ENCODE data around the gene GPR21.

GPR21 gene

DNA sequence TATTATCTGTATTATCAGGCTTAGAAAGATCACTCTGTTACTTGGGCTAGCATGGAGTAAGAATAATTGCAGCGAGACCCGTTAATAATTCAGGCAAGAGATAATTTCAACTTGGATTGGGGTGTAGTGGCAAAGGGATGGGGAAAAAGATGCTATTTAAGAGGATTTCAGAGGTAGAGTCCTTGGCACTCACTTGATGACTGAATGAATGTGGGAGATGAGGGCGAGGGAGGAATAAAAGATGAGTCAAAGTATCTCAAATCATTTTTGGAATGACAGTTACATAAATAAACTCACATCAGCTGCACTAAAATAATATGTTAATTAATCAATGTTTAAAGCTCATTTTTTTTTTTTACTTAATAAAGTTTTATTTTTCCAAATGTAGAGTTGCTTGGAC is 4.5 kb upstream of the GPR21 start:
- Histone ChIP-seq H3K4me3 (no peak overlapping the region), H3K27ac (no peak overlapping the region)

DNA sequence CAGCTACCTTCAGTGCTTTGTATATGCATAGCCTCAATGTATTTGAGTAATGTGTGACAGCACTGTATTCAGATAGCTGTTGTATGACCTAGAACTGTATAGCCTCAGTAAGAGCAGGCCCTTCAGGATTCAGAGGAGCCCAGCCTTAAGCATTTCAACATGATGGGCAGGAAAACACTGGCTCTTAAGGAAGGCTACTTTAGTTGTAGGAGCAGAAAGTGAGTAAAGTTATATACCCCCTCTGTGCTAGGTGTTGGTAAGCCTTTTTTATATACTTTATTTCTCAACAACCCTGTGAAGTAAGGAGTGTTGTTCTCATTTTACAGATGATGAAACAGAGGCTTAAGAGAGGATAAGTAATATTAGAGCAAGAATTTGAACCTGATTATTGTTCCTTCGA is 1.5 kb upstream of the GPR21 start:
- Histone ChIP-seq H3K4me3 (no peak overlapping the region), H3K27ac (no peak overlapping the region)

DNA sequence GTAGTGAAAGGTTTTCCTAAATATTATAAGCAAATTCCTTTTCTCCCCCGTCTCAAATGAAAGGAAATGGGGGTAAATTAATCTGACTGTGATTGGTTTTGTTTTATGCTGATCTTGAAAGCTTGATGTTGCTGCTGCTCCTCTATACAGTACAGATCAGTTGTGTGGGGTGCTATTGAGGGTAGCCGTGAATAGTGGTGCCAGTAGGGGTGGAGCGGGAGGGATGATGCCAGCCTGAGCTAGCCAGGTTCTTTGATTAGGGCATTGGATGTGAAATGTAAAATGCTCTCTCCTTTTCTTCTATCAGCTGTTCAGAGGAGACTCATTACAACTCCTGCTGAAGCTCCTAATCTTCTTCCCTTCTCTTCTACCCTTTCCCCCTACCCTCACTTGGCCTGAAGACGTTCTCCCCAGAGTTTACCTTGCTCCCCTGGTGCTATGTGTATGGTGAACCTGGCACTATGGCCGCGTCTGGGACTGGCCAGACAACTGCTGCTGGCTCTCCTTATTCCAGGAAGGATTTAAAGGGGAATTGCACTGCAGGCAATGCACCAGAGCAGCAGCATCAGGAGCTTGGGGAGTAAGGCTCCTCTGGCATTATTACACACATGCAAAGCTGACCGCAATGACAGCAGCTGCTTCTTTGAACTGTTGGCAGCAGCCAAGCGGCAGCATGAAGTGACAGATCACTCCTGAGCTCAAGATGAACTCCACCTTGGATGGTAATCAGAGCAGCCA is 566 bp downstream of the GPR21 start:
- peak overlapping the region in 3 of 7 experiments; percentile 2 to 21 (median 4) for H3K4me3 ChIP-seq
- peak overlapping the region in 3 of 21 experiments; percentile 6 to 11 (median 11) for H3K27ac ChIP-seq

- Histone ChIP-seq H3K4me3 (peak overlapping the region in 2 of 7 experiments; percentile 2 to 16), H3K27ac (peak overlapping the region in 1 of 21 experiments; percentile 9)
These were observed 1.5 kb downstream of the GPR21 start for GRCh38 chr9:123034881-123035510.

GRCh38 chr9:123035791-123036190 is 2.3 kb downstream of the GPR21 start:
- H3K27ac ChIP-seq, result peak overlapping the region in 3 of 21 experiments; percentile 20 to 61 (median 20)

GRCh38 chr9:123036893-123037545 is 3.6 kb downstream of the GPR21 start:
- Histone ChIP-seq H3K27ac (peak overlapping the region in 4 of 21 experiments; percentile 12 to 61 (median 32)), H3K4me3 (no peak overlapping the region)

More at GRCh38 chr9:123035791-123036190, 2.3 kb downstream of the GPR21 start:
- no peak overlapping the region for H3K4me3 ChIP-seq

- no peak overlapping the region for H3K4me3 ChIP-seq
- no peak overlapping the region for H3K27ac ChIP-seq
These were observed 6.3 kb downstream of the GPR21 start for GRCh38 chr9:123039617-123040219.

- Histone ChIP-seq H3K4me3 (no peak overlapping the region), H3K27ac (no peak overlapping the region)
These were observed 7.3 kb downstream of the GPR21 start for GRCh38 chr9:123040801-123041200.

DNA sequence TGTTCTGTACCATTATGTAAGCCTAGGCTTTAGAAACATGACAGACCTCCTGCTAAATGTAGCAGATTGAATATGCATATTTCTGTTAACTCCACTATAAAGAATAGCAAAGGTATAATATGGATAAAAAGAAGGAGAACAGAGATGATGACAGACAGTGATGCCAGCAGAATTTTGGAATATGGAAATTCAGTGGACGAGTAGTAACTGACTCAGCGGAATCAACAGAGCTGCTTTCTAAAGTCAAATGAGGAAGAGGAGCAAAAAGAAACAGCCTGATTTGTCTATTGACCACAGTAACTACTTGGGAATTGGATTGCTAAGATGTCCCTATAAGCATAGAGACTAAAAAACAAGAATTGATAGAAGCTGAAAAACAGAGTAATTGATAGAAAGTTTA is 8.0 kb downstream of the GPR21 start:
- no peak overlapping the region for H3K27ac ChIP-seq
- no peak overlapping the region for H3K4me3 ChIP-seq

DNA sequence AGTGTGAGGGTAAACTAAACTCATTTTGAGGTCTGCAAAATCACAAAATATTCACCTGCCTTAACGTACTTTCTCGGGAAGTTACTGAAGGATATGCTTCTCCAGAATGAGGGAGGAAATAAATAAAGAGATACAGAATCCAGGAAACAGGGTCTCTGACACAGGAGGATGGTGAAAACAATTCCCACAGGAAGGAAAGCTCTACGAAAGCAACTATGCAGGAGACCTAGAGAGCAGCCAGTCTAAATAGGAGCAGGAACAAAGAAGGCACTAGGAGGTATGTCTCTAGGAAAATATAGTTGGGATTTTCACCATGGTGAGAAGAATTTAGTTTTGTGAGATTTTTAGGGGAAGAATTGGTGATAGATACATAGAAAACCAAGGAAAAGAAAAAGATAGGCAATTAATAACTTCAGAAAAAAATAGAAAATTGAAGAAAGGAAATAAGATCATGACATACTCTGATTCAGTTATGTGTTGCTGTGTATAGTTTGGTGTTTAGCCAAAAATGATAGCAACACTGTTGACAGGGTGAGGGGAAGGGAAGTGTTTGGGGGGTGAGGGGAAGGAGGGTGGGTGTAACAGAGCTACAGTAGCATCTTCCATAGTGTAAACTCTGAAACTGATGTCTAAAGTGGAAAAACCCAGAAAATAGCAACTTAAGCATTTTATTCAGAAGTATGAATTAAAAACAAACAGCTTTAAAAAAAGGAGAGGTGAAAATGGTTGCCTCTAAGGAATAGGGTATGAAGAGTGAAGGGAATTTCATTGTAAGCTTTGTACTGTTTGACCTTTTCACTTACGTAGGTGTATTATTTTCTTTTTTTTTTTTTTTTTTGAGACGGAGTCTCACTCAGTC is 9.8 kb downstream of the GPR21 start:
- Histone ChIP-seq H3K27ac (no peak overlapping the region), H3K4me3 (no peak overlapping the region)

GRCh38 chr9:123044586-123044985 is 11.1 kb downstream of the GPR21 start:
- no peak overlapping the region for H3K27ac ChIP-seq

DNA sequence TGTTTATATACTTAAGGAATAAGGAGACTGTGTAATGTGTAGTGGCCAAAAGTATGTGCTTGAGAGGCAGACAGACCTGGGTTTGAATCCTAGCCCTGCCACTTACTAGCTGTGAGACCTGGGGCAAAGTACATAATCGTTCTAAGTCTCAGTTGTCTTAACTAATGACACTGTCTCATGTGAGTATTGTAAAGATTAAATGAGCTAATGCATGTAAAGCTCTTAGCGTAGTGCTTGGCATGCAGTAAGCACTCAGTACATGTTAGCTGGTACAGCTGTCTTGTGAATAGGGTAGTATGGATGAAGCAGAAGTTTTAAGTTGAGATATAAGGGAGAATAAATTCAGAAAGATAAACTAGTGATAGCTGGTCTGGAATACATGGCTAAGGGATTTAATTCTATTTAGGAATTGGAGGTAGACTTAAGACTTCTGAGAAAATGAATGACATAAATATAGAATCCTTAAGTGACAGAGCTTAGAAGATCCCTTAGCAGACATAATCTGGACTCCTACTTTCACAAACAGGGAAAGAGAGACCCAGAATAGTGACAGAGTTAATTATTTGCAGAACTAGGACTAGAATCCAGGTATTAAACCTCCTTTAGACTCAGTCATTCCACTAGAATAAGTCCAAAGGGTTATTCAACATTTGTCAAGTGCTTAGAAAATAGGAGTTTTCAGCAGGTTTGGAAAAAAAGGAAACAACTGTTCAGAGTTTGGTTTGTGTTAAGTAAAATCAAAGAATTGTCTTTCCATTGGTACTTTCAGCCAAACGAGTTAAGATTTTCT is 13.1 kb downstream of the GPR21 start:
- Histone ChIP-seq H3K27ac (no peak overlapping the region), H3K4me3 (no peak overlapping the region)

More at GRCh38 chr9:123044586-123044985, 11.1 kb downstream of the GPR21 start:
- no peak overlapping the region for H3K4me3 ChIP-seq

- Histone ChIP-seq H3K27ac (peak overlapping the region in 4 of 21 experiments; percentile 3 to 65 (median 37)), H3K4me3 (no peak overlapping the region)
These were observed 15.3 kb downstream of the GPR21 start for GRCh38 chr9:123048748-123049147.

GRCh38 chr9:123049589-123050222 is 16.2 kb downstream of the GPR21 start:
- Histone ChIP-seq H3K4me3 (no peak overlapping the region), H3K27ac (peak overlapping the region in 6 of 21 experiments; percentile 9 to 65 (median 40))

DNA sequence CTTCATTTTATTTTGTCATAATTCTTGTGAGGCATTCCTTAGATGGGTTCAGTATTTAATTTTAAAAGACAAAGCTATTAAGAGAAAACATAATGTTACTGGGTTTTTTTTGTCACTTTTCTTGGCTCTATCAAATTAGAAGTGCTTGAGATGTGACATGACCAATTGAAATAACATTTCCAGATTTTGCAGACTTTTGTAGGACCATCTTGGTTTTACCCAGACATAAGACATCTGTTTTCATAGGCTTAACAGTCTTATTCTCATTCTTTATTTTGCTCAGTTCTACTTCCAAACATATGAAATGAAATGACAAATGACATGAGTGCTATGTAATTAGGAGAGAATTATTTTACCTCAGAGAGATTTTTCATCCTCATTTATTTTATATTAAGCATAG is 19.6 kb downstream of the GPR21 start:
- Histone ChIP-seq H3K27ac (peak overlapping the region in 1 of 21 experiments; percentile 55), H3K4me3 (no peak overlapping the region)

DNA sequence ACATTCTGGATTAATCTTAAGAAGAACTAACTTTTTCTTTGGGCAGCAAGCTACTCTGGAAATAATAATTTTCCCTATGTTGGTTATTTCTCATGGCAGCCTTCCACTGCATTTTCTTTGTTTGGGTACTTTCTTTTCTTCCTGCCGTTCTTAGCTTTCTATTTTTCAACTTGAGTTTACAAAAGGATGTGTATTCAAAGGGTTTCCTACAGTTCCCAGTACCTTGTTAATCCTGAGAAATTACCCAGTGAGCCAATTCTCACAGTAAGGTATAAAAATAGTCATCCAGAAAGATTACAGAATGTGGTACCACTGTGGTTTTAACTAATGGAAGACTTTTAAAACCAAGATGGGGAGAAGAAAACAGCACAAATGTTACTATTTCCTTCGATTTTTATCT is 20.2 kb downstream of the GPR21 start:
- peak overlapping the region in 2 of 21 experiments; percentile 39 to 55 for H3K27ac ChIP-seq

DNA sequence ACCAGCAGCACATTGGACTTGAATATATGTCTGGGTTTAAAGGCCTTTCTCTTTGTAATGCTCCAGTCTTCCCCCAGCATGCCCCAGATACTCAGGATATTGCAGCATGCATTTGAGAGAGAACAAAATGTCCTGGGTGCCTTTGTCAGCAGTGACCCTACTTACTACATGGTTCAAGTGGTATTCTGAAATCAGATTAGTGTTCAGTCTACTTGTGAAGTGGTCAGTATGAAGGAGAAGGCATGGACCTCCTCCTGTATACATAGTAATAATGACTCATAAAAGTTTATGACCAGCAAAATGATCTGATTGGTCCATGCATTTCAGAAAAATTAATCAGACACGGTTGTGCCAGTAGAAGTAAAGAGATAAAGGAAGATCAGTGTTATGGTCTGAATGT is 25.4 kb downstream of the GPR21 start:
- H3K4me3 ChIP-seq, result no peak overlapping the region
- H3K27ac ChIP-seq, result no peak overlapping the region

More for the DNA sequence above, 20.2 kb downstream of the GPR21 start:
- no peak overlapping the region for H3K4me3 ChIP-seq
